GM12873 (cell line): ENCODE data around the gene HTD2.
A peak's percentile ranks its signal among the peaks of the same experiment; 100 is the strongest.

ENCODE experiments used
- CTCF ChIP-seq: IDR thresholded peaks from 2 replicates; pipeline ENCODE4 v1.5.1; 2012; ENCODE audit warnings: low read depth, mild to moderate bottlenecking, moderate library complexity, low read length, control low read depth; ENCODE audit not compliant: insufficient read depth; ENCODE audit errors: missing control alignments

The HTD2 gene

DNA sequence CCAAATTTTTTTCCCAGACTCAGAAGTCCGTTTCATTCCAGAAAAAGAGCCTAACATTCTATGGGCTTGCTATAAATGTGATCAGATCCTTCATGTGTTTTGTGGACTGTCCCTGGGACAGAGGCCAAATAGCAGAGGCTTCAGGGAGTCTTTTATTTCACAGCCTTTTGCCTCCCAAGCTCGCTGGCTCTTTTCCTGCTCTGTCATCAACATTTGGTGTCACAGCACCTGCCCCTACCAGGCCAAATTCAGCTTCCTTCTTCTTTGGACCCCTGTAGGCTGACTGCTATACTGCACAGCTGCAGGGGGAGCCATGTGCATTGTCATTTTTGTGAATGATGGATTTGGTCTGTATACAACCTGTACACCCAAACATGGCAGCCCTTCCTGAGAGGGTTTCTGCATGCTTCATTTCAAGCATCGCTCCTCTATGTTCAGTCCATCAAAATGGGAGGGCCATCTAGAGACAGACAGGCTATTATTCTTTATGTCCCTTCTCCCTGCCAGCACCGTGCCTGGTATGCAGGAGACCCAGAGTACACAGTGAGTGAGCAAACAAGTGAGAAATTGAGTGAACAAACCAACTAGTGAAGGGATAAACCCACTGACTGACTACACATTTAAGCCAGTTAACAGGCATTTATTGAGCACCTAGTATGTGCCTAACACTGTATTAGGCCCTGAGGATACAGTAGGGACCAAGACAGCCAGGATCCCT, 18.1 kb upstream of the HTD2 start:
- TF ChIP-seq CTCF: peak; percentile 36

DNA sequence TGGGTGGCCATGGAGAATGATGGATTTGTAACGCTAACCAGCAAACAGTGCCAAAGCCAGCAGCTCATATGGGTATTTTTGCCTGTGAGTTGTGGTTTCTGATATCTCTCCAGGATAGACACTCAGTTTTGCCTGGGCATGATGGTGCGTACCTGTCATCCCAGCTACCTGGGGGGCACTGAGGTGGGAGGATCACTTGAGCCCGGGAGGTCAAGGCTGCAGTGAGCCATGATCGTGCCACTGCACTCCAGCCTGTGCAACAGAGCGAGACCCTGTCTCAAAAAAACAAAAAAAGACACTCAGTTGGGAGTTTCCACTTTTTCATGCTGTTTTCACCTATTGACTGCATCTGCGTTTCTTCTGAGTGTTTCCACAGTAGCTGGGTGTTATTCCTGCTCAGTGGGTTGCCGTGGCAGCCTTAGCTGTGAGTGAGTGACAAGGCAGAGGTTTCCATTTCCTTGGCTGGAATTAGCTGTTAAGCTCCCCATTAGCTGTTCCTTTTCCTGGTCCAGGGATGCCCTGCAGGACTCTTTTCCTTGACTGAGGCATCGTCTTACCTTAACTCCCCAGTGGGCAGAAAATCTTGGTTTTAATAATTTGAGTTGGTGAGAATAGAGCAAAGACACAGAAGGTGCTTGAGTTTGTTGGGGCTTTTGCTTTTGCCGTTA, 14.5 kb upstream of the HTD2 start:
- TF ChIP-seq CTCF: no peak

GRCh38 chr3:58292866-58293265, 13.5 kb upstream of the HTD2 start:
- TF ChIP-seq CTCF: no peak

DNA sequence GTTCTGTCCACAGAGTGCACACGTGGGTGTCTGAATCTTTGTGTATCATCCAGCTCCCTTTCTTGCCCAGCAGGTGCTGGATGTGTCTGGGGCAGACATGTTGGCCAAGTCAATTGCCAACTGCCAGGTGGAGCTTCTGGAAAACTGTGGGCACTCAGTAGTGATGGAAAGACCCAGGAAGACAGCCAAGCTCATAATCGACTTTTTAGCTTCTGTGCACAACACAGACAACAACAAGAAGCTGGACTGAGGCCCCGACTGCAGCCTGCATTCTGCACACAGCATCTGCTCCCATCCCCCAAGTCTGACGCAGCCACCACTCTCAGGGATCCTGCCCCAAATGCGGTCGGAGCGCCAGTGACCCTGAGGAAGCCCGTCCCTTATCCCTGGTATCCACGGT, 12.8 kb upstream of the HTD2 start:
- no peak for TF ChIP-seq CTCF

DNA sequence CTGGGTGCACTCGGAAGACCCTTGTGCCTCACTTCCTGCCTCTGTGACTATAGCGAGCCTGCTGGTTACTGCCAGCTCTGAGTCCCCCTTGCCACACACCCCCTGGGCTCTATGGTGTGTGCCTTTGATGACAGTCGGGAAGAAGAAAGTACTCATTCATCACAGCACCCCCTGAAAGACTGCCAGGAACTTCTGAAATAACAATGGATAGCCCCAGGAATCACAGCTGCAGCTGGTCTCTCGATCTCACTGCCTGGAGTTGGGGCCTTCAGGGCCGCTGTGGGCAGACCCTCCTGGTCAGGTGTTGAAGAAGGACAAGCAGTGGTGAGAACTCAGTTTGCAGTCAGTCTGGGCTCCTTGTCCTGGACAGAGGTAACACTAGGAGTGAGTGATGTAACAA, 10.1 kb upstream of the HTD2 start:
- no peak for TF ChIP-seq CTCF

GRCh38 chr3:58296843-58297242, 9.5 kb upstream of the HTD2 start:
- TF ChIP-seq CTCF: no peak

DNA sequence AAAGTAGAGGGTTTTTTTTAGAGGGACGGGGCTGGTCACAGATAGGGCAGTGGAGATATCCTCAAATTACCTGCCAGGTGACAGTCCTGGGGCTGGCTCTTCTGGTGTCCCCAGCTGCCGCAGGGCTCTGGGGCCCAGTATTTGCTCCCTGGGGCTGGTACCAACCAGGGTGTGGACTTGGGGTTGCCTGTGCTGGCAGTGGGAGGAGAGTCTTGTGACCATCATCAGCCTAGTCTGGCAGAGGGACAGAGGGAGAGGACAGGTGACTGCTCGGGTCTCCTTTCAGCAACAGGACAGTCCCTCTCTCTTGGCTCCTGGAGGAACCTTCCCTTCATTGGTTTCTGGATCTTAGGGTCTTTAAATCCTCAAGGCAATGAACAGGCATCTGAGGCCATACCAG, 8.1 kb upstream of the HTD2 start:
- TF ChIP-seq CTCF: no peak
